ENCODE measurements around the gene GGT5.

The GGT5 gene

DNA sequence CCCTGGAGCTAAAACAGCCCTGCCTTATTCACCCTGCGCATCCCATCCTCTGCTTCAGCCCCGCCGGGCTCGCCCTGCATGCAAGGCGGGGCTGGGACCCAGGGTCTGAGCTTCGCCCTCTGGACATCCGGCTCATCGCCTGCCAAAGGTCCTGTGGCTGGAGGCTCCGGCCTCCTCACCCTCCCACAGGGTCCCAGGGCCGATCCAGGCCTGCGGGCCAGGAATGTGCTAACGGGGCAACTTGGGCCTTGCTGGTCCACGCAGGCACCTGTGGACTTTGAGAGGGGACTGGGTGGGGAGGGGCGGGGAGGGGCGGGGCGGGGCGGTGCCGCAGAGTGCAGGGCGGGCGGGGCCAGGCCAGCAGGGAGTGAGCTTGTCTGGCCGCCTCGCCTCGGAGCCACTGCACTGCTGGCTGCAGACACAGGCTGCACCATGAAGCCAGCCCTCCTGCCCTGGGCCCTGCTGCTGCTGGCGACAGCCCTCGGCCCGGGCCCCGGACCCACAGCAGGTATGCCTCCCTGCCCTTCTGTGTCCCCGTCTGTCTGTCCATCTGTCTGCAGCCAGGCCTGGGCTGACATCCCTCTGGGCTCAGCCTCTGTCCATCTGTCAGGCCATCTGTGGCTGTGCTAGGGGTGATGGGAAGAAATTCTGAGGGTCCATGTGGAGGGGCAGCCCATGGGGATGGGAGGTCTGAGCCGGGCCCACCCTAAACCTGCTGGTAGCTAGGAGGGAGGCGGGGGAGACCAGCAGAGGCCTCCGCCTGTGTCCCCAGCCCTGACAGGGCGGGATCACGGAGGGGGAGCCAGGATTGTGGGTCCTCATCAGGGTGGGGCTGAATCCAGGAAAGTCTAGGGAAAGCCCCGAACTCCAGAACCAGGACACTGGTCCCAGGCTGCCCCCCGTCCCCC lies 63.5 kb downstream of the GGT5 start, which contains the start of gene SUSD2:
Gene SUSD2 (plus strand): TSS at position 400 of the 908 bp plus-strand sequence. CDS start 33 bp downstream, at position 433.
- no peak within 1 kb of the TSS for H3K4me3 ChIP-seq (ENCODE audit: low read depth, low read length)
- TF ChIP-seq CTCF (IDR thresholded peaks at IDR 0.05; ENCODE audit: low read depth, low read length), result no peak
- no peak for DNase-seq (ENCODE audit: low read depth, low spot score)
- in situ Hi-C loops (cut with HindIII; ENCODE audit: low sequenced_read_pairs), result no loop called here

DNA sequence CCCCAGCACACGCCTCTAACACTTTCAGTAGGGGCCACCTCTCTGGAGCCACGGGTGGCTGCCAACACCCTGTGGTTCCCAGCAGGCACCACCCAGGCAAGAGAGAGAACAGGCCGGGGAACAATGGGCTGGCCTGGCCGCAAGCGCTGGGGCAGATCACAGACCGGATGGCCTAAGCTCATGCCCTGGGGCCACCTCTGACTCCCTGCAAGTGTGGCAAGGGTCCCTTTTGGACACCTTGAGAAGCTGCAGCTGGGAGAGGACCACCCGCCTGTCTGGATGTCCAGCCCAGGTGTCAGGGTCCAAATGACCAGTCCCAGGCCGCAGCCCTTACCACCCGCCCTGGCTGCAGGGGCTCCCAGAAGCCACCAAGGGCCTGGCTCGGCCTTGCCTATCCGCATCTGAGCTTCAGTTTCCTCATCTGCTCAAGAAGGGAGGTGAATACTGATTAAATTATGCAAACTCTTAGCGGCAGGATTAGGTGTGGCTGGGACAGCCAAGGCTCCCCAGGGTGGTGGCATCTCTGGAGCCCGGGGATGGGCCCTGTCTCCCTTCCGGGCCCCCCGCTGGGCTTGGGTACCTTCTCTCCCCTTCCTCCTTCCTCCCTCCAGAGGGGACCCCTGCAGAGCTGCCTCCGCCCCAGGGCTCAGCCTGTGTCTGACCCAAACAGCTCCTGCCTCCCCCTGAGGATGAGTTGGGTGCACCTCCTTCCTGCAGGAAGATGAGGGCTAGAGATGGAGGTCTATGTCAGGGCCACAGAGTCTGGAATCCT lies 64.4 kb downstream of the GGT5 start:
- DNase-seq (ENCODE audit: low read depth, low spot score), result no peak
- TF ChIP-seq CTCF (IDR thresholded peaks at IDR 0.05; ENCODE audit: low read depth, low read length), result no peak
- H3K4me3 ChIP-seq (ENCODE audit: low read depth, low read length), result no peak overlapping the region
- in situ Hi-C loops (cut with HindIII; ENCODE audit: low sequenced_read_pairs), result no loop called here

DNA sequence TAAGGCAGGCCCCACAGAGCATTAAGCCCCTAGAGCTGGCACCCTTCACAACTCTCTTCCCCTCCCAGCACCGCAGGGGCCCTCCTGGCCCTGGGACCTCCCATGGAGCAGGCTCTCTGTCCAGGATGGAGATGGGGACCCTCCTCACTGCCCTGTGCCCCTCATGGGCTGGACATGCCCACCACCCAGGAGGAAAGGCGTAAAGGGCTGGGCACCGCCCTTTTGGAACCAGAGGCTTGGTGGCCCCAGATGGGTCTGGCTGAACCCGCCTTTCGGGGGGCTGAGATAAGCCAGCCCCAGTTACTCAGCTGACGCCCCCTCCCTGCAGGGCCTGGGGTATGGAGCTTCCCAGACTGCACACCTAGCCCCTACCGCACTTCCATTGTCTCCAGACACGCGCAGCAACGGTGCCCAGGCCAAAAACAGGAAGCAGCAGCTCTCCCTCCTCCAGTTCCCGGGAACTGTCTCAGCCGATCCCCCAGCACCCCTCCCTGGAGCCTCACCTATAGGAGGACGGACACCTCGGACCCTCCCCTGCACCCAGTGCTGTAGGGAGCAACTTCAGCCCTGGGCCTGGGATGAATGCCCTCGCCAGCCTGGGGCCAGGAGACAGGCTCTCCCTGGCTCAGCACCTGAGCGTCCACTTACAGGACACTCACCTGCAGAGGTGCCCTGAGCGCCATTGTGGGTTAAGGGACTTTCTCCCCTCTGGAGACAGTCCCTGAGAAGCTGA lies 65.2 kb downstream of the GGT5 start:
- in situ Hi-C loops (cut with HindIII; ENCODE audit: low sequenced_read_pairs), result no loop called here
- no peak for DNase-seq (ENCODE audit: low read depth, low spot score)
- TF ChIP-seq CTCF (IDR thresholded peaks at IDR 0.05; ENCODE audit: low read depth, low read length), result no peak
- H3K4me3 ChIP-seq (ENCODE audit: low read depth, low read length), result no peak overlapping the region

DNA sequence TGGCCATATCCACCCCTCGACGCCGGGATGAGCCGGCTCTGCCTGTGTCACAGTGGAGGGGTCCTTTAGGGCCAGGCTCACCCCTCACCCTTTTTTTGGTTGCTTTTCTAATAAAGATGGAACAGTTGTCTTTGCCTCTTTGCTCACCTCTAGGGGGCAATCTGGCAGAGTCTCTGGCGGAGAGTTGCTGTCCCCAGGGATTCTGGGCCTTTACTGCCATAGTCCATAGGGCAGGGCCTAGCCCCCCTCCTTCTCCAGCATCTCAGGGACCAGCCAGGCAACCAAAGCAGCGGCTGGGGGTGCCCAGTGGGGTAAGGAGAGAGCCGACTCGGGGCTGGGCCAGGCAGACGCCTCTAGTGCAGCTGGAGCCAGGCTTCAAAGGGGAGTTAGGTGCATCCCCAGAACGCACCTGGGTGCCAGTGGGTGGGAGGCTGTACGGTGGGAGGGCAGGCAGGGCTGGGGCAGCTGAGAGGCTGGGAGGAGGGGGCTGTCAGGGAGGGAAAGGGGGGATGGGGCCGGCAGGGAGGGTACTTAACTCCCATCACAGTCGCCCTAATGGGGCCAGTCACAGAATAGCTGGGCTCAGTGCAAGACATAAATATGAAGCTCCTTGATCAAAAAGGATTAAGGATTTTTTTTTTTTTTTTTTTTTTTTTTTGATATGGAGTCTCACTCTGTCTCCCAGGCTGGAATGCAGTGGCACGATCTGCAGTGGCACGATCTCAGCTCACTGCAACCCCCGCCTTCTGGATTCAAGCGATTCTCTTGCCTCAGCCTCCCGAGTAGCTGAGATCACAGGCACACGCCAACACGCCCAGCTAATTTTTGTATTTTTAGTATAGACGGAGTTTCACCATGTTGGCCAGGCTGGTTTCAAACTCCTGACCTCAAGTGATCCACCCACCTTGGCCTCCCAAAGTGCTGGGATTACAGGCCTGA lies 66.1 kb downstream of the GGT5 start:
- in situ Hi-C loops (cut with HindIII; ENCODE audit: low sequenced_read_pairs), result no loop called here
- peak; percentile 56 for TF ChIP-seq CTCF (IDR thresholded peaks at IDR 0.05; ENCODE audit: low read depth, low read length)
- H3K4me3 ChIP-seq (ENCODE audit: low read depth, low read length), result no peak overlapping the region
- DNase-seq (ENCODE audit: low read depth, low spot score), result no peak

DNA sequence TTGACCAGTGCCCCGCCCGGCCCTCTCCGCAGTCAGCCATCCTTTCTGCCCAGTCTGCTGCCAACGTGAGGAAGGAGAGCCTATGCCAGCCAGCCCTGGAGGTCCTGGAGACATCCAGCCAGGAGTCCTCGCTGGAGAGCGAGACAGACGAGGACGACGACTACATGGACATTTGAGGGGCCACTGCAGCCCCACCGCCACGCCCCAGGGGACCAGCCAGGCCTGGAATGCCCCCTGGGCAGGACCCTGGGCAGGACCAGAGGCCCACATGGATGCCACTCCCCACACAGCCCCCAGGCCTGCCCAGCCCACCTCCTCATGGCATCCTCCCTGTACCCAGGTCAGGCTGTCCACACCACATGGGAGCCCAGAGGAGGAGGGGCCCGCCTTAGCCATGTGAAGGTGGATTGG lies 66.9 kb downstream of the GGT5 start:
- TF ChIP-seq CTCF (IDR thresholded peaks at IDR 0.05; ENCODE audit: low read depth, low read length), result no peak
- no peak overlapping the region for H3K4me3 ChIP-seq (ENCODE audit: low read depth, low read length)
- in situ Hi-C loops (cut with HindIII; ENCODE audit: low sequenced_read_pairs), result no loop called here
- DNase-seq (ENCODE audit: low read depth, low spot score), result no peak

Measured in astrocyte of the spinal cord (primary cell).